HEK293 (cell line): ENCODE data around the gene RRAS.
A peak's percentile ranks its signal among the peaks of the same experiment; 100 is the strongest.

ENCODE experiments used
- CTCF ChIA-PET: fragments of 350-600 bp; formaldehyde crosslinking; extraction: SDS; loops from one replicate; lab custom pipeline; 2021; ENCODE audit warnings: antibody characterized with exemption; lab: Yijun Ruan, JAX
- POLR2A ChIA-PET: fragments of 300-600 bp; formaldehyde crosslinking; extraction: SDS; loops from one replicate; lab custom pipeline; 2020; ENCODE audit warnings: antibody characterized with exemption, inconsistent platforms; lab: Yijun Ruan, JAX
- H3K27ac ChIP-seq: fragments of 200-500 bp; sonication (Bioruptor generic); 2 replicates; pipeline ENCODE4 v1.5.1; 2014; ENCODE audit warnings: low read depth, low read length, control low read depth, inconsistent platforms; ENCODE audit errors: extremely low read depth
- H3K36me3 ChIP-seq, 2 experiments: fragments of 200-500 bp in 1 of 2; sonication (Bioruptor generic) in 1 of 2; 1 replicate in 1 of 2; 2 replicates in 1 of 2; pipeline ENCODE4 v1.5.1; 2014 to 2017; ENCODE audit warnings: inconsistent platforms in 2 of 2, low read length in 2 of 2; ENCODE audit not compliant: control insufficient read depth in 2 of 2, insufficient read depth in 1 of 2
- H3K4me1 ChIP-seq: fragments of 200-500 bp; sonication (Bioruptor generic); 2 replicates; pipeline ENCODE4 v1.5.1; 2014; ENCODE audit warnings: mild to moderate bottlenecking, low read length, inconsistent platforms; ENCODE audit not compliant: control insufficient read depth, insufficient read depth
- H3K4me3 ChIP-seq: 2 replicates; pipeline ENCODE4 v1.5.1; 2011; ENCODE audit warnings: low read depth, mild to moderate bottlenecking, control low read depth, low read length, moderate library complexity
- H3K9me3 ChIP-seq: fragments of 200-500 bp; sonication (Bioruptor generic); 2 replicates; pipeline ENCODE4 v1.5.1; 2014; ENCODE audit warnings: low read depth, low read length, inconsistent platforms; ENCODE audit not compliant: control insufficient read depth, insufficient read depth
- GLI2 ChIP-seq: fragments of 450-650 bp; formaldehyde crosslinking; IDR thresholded peaks from 2 replicates; pipeline ENCODE4; 2017; ENCODE audit warnings: missing biosample characterization, missing genetic modification characterization, low read depth, borderline replicate concordance
- KLF1 ChIP-seq: fragments of 450-650 bp; formaldehyde crosslinking; IDR thresholded peaks from 2 replicates; pipeline ENCODE4 v1.5.1; 2016; ENCODE audit warnings: missing biosample characterization, missing genetic modification characterization
- KLF10 ChIP-seq: fragments of 450-650 bp; IDR thresholded peaks from 2 replicates; pipeline ENCODE4 v1.5.1; 2018; ENCODE audit warnings: missing biosample characterization, mild to moderate bottlenecking, missing genetic modification characterization
- PATZ1 ChIP-seq: fragments of 450-650 bp; formaldehyde crosslinking; IDR thresholded peaks from 2 replicates; pipeline ENCODE4 v1.5.1; 2016; ENCODE audit warnings: missing biosample characterization, missing genetic modification characterization
- ZBTB44 ChIP-seq: fragments of 450-650 bp; IDR thresholded peaks from 2 replicates; pipeline ENCODE4 v1.5.1; 2018; ENCODE audit warnings: missing biosample characterization, mild to moderate bottlenecking, missing genetic modification characterization
- ZNF155 ChIP-seq: fragments of 450-650 bp; formaldehyde crosslinking; IDR thresholded peaks from 2 replicates; pipeline ENCODE4 v1.5.1; 2016; ENCODE audit warnings: missing biosample characterization, missing genetic modification characterization
- ZNF24 ChIP-seq: fragments of 450-650 bp; formaldehyde crosslinking; IDR thresholded peaks from 2 replicates; pipeline ENCODE4 v1.5.1; 2016; ENCODE audit warnings: missing biosample characterization, missing genetic modification characterization
- ZNF280D ChIP-seq: fragments of 450-650 bp; formaldehyde crosslinking; IDR thresholded peaks from 2 replicates; pipeline ENCODE4 v1.5.1; 2016; ENCODE audit warnings: missing biosample characterization, missing genetic modification characterization
- ZNF366 ChIP-seq: fragments of 450-650 bp; formaldehyde crosslinking; conservative IDR thresholded peaks from 2 replicates; pipeline ENCODE4 v1.5.1; 2016; ENCODE audit warnings: missing biosample characterization, missing genetic modification characterization
- ZNF473 ChIP-seq: fragments of 450-650 bp; formaldehyde crosslinking; IDR thresholded peaks from 2 replicates; pipeline ENCODE4 v1.5.1; 2017; ENCODE audit warnings: missing biosample characterization, missing genetic modification characterization
- ZNF555 ChIP-seq: fragments of 450-650 bp; formaldehyde crosslinking; conservative IDR thresholded peaks from 2 replicates; pipeline ENCODE4 v1.5.1; 2017; ENCODE audit warnings: missing biosample characterization, mild to moderate bottlenecking, missing genetic modification characterization, inconsistent platforms
- ZNF660 ChIP-seq: fragments of 450-650 bp; IDR thresholded peaks from 2 replicates; pipeline ENCODE4 v1.5.1; 2018; ENCODE audit warnings: missing biosample characterization, mild to moderate bottlenecking, missing genetic modification characterization
- ZNF692 ChIP-seq: fragments of 450-650 bp; formaldehyde crosslinking; IDR thresholded peaks from 2 replicates; pipeline ENCODE4 v1.5.1; 2016; ENCODE audit warnings: missing biosample characterization, missing genetic modification characterization
- ZNF704 ChIP-seq: fragments of 450-650 bp; formaldehyde crosslinking; IDR thresholded peaks from 2 replicates; pipeline ENCODE4 v1.5.1; 2016; ENCODE audit warnings: missing biosample characterization, missing genetic modification characterization
- ZNF707 ChIP-seq: fragments of 450-650 bp; formaldehyde crosslinking; IDR thresholded peaks from 2 replicates; pipeline ENCODE4 v1.5.1; 2016; ENCODE audit warnings: missing biosample characterization, missing genetic modification characterization
- ZSCAN18 ChIP-seq: fragments of 450-650 bp; formaldehyde crosslinking; IDR thresholded peaks from 2 replicates; pipeline ENCODE4 v1.5.1; 2016; ENCODE audit warnings: missing biosample characterization, missing genetic modification characterization
- ZSCAN4 ChIP-seq: fragments of 450-650 bp; formaldehyde crosslinking; IDR thresholded peaks from 2 replicates; pipeline ENCODE4 v1.5.1; 2017; ENCODE audit warnings: missing biosample characterization, missing genetic modification characterization
- TF ChIP-seq, protein P1 (sequence below): fragments of 450-650 bp; formaldehyde crosslinking; IDR thresholded peaks from 2 replicates; pipeline ENCODE4 v1.5.1; 2017; ENCODE audit warnings: missing biosample characterization, missing genetic modification characterization
- TF ChIP-seq, protein P2 (sequence below): IDR thresholded peaks from 2 replicates; pipeline ENCODE4 v1.6.1; 2011; ENCODE audit warnings: mild to moderate bottlenecking, low read depth, low read length, borderline replicate concordance

The RRAS gene

DNA sequence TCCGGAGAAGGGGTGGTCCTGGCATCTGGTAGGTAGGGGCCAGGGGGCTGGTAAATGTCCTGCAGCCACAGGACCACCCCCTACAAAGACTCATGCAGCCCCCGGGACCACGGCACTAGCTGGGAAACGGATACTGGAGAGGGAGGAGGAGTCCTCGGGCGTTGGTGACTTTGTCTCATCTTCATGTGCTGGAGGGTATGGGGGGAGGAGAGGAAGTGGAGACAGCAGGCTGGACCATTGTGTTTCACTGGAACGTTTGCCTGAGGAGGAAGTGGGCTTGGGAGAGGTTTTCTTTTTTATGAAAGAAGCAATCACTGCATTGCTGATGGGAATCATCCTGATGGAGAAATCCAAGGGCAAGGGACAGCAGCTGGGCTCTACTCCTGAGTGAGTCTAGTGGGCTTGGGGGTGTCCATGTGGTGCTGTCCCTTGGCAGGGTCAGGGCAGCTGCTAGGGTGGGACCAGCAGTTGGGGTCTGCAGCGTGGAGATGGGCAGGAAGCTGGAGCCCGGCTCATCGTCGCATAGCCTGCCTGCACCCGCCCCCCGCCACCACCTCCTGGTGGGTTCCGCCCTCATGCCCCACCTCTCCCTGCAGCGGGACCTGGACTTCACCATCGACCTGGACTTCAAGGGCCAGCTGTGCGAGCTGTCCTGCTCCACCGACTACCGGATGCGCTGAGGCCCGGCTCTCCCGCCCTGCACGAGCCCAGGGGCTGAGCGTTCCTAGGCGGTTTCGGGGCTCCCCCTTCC is 47.8 kb upstream of the RRAS start:
- H3K4me1 ChIP-seq, result peaks cover 8% of the 10 kb centered on the region
- H3K27ac ChIP-seq, result no peak overlapping the region
- CTCF ChIA-PET, result interaction anchor here (0.8 kb wide), 1 partner anchor 15 kb away, joined by 4 read pairs; no protein-coding TSS in a partner anchor
- POLR2A ChIA-PET, result interaction anchor here (0.5 to 0.7 kb wide), 2 partner anchors 20 to 182 kb away, joined by 3 read pairs; no protein-coding TSS in a partner anchor
- H3K4me3 ChIP-seq, result no peak overlapping the region
- H3K36me3 ChIP-seq, result peaks cover 24 to 59% of the 10 kb centered on the region in 2 experiments
- no peaks in the 10 kb centered on the region for H3K9me3 ChIP-seq
- TF ChIP-seq, protein P1, sequence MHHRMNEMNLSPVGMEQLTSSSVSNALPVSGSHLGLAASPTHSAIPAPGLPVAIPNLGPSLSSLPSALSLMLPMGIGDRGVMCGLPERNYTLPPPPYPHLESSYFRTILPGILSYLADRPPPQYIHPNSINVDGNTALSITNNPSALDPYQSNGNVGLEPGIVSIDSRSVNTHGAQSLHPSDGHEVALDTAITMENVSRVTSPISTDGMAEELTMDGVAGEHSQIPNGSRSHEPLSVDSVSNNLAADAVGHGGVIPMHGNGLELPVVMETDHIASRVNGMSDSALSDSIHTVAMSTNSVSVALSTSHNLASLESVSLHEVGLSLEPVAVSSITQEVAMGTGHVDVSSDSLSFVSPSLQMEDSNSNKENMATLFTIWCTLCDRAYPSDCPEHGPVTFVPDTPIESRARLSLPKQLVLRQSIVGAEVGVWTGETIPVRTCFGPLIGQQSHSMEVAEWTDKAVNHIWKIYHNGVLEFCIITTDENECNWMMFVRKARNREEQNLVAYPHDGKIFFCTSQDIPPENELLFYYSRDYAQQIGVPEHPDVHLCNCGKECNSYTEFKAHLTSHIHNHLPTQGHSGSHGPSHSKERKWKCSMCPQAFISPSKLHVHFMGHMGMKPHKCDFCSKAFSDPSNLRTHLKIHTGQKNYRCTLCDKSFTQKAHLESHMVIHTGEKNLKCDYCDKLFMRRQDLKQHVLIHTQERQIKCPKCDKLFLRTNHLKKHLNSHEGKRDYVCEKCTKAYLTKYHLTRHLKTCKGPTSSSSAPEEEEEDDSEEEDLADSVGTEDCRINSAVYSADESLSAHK (tag by site-specific recombination), result peak; percentile 93
- no peak for TF ChIP-seq ZNF660
- no peak for TF ChIP-seq ZNF473 (tag by site-specific recombination)
- no peak for TF ChIP-seq ZNF366 (tag by site-specific recombination)
- no peak for TF ChIP-seq GLI2 (tag by site-specific recombination)
- TF ChIP-seq ZBTB44 (tag by site-specific recombination), result no peak
- TF ChIP-seq ZSCAN18 (tag by site-specific recombination), result no peak
- TF ChIP-seq ZNF280D (tag by site-specific recombination), result no peak
- TF ChIP-seq ZNF704 (tag by site-specific recombination), result no peak
- TF ChIP-seq, protein P2, sequence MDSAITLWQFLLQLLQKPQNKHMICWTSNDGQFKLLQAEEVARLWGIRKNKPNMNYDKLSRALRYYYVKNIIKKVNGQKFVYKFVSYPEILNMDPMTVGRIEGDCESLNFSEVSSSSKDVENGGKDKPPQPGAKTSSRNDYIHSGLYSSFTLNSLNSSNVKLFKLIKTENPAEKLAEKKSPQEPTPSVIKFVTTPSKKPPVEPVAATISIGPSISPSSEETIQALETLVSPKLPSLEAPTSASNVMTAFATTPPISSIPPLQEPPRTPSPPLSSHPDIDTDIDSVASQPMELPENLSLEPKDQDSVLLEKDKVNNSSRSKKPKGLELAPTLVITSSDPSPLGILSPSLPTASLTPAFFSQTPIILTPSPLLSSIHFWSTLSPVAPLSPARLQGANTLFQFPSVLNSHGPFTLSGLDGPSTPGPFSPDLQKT, result no peak
- TF ChIP-seq ZNF24 (tag by site-specific recombination), result no peak
- no peak for TF ChIP-seq ZNF707
- peak; percentile 18; the same call in 1 of the 2 replicates for TF ChIP-seq KLF1 (tag by site-specific recombination)
- TF ChIP-seq KLF10, result no peak
- no peak for TF ChIP-seq ZNF692
- TF ChIP-seq ZSCAN4, result no peak
- TF ChIP-seq PATZ1 (tag by site-specific recombination), result peak; percentile 54; the same call in 1 of the 2 replicates
- no peak for TF ChIP-seq ZNF555 (tag by site-specific recombination)
- TF ChIP-seq ZNF155, result no peak
